ENCODE results near the gene PLXNA4.
"Not testable (repeated sequence)": the region's sequence is repeated elsewhere in the genome, so short reads cannot be mapped to it uniquely, and the experiment has no call there.

Gene PLXNA4, protein sequence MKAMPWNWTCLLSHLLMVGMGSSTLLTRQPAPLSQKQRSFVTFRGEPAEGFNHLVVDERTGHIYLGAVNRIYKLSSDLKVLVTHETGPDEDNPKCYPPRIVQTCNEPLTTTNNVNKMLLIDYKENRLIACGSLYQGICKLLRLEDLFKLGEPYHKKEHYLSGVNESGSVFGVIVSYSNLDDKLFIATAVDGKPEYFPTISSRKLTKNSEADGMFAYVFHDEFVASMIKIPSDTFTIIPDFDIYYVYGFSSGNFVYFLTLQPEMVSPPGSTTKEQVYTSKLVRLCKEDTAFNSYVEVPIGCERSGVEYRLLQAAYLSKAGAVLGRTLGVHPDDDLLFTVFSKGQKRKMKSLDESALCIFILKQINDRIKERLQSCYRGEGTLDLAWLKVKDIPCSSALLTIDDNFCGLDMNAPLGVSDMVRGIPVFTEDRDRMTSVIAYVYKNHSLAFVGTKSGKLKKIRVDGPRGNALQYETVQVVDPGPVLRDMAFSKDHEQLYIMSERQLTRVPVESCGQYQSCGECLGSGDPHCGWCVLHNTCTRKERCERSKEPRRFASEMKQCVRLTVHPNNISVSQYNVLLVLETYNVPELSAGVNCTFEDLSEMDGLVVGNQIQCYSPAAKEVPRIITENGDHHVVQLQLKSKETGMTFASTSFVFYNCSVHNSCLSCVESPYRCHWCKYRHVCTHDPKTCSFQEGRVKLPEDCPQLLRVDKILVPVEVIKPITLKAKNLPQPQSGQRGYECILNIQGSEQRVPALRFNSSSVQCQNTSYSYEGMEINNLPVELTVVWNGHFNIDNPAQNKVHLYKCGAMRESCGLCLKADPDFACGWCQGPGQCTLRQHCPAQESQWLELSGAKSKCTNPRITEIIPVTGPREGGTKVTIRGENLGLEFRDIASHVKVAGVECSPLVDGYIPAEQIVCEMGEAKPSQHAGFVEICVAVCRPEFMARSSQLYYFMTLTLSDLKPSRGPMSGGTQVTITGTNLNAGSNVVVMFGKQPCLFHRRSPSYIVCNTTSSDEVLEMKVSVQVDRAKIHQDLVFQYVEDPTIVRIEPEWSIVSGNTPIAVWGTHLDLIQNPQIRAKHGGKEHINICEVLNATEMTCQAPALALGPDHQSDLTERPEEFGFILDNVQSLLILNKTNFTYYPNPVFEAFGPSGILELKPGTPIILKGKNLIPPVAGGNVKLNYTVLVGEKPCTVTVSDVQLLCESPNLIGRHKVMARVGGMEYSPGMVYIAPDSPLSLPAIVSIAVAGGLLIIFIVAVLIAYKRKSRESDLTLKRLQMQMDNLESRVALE (N-terminal part only)

DNA sequence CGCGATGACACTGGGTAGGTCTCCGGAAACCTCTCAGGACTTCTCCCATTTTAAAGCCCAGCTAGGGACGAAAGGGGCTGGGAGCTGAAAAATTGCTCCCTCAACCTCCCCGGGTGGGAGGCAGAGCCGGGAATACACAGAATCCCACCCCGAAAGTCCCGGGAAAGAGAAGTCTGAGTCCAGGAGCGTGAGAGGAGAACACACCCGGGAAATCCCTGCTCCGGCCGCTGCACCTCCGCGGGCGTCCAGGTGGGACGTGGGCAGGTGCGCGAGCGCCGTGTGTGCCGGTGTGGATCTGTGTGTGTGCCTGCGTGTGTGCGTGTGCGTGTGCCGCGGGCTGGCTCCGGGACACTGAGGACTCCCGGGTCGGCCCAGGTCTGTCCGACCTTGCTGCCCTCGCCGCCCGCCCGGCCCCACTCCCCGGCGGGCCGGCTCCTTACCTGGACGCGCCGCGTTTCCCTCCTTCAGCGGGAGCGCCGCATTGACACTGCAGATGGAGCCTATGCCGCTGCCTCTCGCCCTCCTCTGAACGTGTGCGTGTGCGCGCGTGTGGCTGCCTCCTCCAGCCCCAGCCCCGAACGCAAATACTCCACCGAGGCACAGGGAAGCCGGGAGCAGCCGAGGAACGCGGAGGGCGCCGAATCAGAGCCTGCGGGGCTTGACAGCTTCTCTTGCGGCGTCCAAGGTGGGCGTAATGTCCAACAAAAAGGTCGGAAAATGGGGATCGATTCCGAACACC lies at the start of gene PLXNA4:
Gene PLXNA4, minus strand, starts transcription at position 489 of the 739 bp plus-strand sequence. CDS start 67,777 bp downstream, outside the sequence.
- no peak for DNase-seq

DNA sequence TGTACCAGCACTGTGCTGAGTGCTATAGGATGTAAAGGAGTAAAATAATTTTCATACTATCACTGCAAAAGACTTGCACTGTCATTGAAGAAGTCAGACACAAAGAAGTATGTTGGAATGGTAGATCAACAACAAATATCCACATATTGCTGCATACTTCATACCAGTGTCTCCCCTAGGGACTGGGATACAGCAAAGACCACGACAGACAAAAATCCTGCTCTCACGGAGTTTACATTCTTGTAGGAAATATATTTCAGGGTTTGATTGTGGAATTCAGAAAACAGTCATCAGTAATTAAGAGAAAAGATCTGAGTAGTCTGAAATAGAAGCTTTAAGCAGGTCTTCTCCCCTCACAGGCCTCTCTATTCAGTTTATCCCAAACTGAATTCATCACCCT lies 49.4 kb upstream of the PLXNA4 start:
- no peak for DNase-seq

DNA sequence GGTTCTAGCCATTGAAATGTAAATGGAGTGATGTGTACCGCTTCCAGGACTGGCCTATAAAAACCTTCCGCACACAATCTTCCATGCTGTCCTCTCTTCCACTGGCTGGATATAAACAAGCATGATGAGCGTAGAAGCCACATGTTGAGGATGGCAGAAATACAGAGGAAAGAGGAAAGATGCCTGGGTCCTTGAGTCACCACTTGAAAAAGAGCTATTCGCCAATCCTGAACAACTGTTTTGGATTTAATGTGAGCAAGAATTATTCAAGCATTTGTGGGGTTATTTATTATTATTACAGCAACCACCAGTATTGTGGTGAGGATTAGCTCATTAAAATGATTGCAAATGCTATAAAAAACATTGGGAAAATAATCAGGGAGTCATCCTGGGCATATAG lies 45.8 kb upstream of the PLXNA4 start:
- no peak for DNase-seq

DNA sequence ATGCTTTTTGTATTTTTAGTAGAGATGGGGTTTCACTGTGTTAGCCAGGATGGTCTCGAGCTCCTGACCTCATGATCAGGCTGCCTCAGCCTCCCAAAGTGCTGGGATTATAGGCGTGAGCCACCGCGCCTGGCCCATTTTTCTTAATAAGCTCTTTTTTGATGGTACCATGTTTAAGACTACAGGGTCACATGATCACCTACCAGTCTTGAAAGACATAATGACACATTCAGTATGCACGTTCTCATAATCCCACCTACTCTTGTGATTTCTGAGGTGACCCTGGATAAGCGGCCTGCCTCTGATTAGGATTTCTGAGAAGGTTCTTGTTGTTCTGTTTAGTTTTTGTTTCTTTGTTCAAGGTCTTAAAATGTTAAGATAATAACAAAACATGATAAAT lies 43.7 kb upstream of the PLXNA4 start:
- DNase-seq: no peak

DNA sequence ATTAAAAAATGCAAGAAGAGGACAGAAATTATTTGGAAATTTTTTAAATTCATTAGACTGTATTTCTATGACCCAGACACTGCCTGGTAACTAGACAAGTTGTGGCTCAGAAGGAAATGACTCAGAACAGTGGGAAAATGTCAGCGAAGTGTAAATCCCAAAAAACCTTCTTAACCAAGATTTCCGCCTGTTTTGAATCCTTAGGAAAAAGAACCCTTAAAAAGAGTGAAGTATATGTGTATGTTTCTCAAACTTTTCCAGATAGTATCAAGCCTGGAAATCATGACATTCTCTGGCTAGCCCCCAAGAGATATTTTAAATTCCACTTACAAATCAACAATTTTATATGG lies 42.7 kb upstream of the PLXNA4 start:
- DNase-seq: no peak

DNA sequence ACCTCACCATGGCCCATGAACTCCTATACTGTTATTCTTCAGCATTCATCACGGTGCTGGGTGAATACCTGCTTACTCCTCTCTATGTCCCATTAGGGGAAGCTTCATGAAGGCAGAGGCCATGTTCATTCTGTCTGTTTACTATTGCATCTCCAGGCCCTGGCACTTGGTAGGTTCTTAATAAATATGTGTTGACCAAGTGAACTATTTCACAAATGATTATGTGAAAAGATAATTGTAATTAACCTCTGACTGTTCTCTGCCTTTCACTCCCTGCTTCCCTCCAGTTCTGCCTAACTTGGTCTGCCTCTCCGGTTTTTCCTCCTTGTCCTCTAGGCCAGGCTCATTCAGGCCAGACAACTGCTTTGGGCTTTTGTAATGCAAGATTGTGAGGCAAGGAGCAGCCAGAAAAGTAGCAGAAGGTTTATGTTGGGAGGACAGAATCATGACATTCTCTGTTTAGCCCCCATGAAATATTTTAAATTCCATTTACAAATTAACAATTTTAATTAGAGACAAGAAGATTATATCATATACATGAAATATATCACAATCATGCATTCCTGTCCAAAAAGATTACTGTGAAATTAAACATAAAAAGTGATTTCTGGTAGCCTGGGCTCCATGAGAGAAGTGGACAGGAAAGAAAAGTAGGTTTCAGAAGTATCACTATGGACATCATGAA lies 42.1 kb upstream of the PLXNA4 start:
- DNase-seq: no peak

DNA sequence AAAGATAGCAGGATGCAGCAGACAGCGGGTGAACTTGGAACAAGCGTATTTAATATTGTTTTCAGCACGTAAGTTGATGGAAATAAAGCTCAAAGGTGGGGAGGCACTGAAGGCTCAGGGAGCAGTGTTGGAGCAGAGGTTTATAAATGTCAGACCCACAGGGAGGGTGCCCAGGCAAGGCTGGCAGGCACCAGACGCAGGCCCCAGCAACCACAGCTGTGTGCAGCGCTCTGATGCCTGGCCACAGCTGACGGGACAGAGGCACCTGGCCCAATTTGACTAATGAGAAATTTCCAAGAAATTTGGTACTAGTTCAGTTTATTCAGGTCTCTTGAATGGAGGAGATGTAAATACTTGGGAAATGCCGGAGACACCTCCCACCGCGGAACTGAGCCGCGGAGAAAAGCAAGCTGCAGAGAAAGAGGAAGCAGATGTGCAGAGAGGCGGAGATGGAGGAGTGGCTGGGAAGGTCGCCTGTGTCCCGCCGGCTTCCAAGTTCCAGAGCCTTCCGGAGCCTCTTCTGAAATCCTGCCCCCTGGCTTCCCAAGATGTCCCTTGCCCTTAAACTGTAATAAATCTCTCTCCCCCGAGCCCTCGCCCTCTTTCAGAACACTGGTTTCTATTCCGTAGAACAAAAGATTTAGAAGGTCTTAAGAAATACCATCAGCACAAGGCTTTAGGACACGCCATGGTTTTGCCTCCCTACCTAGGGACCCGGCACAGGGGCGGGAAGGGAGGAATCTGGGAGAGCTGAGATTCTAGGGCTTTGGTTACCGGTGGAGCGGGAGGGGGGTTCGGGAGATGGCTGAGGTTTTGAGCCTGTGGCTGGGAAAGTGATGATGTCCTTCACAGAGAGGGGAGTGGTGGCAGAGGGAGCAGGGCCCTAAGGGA lies 38.4 kb upstream of the PLXNA4 start:
- no peak for DNase-seq

DNA sequence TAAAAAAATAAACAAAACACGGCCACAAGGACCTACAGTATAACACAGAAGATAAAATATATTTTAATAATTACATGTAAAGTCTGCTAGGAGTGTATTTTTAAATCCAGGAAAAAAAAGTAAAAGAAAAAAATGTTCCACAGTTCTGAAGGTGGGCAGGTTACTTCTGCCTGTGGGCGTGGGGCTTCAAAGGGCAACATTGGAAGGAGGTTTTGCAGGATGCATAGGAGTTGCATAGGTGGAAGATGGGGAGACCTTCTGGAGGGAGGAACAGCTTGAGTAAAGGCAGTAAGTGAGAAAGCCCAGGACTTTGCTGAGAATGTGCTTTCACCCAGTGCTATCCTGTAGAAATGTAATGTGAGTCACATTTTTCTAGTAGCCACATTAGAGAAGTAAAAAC lies 37.5 kb upstream of the PLXNA4 start:
- no peak for DNase-seq

DNA sequence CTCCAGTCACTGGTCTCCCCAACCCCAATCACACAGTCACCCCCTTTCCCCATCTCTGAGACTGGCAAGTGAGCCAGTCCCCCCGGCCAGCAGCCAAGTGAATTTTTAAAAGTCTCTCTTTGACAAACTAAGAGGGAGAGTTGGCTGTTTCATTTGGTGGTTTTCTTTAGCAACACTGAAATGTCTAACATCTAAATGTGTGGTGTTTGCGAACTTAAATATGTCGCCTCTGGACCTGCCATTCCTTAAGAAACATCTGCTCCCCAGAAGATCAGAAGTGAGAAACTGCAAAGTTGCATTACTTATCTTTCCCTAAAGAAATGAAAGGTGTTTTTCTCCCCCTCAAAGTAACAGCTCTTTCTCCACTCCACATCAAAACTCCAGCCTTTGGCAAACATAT lies 34.7 kb upstream of the PLXNA4 start:
- DNase-seq: no peak

DNA sequence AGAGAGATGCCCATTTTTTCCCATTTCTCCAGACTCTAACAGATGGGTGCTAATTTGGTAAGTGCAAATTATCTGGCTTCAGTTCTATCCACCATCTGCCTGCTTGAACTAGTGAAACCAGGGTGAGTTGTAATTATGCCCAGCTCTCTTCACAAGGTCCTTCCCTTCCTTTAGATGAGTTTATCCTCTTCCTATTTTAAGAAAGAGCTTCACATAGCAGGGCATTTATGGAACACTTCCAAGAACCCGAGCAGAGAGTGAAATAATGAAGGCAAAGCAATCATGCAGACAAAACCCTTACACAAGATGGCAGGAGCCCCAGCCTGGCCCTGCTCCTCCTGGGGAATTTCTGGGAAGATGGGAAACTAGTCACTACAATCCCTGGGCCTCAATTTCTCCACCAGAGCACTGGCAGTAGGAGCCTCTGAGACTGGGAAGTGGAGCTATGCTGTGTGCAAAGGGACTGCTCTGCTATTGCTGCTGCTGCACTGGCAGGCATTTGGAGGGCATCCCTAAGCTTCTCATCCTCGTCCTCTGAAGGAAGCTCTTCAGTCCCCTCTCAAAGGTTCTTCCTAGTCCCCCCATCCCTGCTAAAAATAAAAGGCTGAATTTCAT lies 33.7 kb upstream of the PLXNA4 start:
- DNase-seq: no peak

DNA sequence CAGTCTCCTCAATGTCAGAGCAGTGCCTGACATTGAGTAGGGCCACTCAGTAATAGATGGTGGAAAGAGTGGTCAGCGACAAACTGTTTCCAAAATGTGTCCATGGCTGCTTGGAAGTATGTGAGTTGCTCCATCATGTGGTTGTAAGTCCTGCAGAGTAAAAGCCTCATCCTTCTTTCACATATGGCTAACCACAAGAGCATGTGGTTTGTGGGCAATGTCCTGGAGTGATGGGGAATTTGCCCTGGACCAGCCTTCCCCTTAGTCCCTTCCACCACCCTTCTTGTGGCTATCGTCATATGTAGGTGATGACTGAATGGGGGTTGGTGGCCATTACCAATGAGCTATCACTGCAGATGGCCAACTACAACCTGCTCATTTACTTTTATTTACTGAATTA lies 33.0 kb upstream of the PLXNA4 start:
- DNase-seq: no peak

DNA sequence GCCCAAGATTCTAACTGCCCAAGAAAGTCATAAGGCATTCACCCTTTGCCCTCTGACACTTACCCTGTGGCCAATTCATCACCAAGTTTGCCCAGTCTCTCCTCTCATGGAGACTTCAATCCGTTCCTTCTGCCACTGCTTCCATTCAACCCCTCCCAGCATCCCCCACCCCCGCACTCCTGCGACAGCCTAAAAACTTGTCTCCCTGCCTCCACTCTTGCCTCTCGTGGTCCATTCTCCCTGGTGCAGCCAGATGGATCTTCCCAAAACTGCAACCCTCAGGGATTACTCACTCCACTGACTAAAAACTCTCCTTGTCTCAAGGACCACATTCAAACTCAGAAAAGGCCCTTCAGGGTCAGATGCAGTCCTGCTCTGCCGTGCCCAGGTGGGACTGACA lies 32.3 kb upstream of the PLXNA4 start:
- DNase-seq: no peak

DNA sequence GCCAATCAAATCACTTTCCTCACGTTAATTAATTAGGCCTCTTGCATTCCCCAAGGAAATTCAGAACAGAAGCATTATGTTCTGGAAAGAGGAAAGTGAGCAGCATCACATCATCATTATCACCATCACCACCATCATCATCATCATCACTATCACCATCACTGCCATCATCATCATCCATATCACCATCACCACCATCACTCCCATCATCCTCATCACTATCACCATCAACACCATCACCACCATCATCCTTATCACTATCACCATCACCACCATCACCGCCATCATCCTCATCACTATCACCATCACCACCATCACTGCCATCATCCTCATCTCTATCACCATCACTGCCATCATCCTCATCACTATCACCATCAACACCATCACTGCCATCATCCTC lies 31.4 kb upstream of the PLXNA4 start:
- DNase-seq: no peak

DNA sequence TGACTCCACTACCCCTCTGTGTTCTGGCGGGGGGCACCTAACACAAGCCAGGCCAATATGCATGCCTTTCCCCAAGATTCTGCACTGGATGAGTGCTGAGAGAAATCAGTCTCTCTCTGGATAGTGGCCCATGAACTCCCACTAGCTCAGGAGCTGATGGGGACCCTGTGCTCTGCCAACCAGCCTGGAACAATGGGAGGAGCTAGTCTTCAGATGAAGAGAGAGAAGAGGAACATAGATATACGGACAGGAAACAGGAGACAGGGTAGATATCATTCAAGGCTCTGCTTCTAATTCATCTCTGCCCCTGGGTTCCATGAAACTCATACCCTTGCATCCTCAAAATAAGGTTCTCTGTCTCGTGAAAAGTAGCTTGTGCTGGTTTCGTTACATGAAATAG lies 27.9 kb upstream of the PLXNA4 start:
- DNase-seq: no peak

DNA sequence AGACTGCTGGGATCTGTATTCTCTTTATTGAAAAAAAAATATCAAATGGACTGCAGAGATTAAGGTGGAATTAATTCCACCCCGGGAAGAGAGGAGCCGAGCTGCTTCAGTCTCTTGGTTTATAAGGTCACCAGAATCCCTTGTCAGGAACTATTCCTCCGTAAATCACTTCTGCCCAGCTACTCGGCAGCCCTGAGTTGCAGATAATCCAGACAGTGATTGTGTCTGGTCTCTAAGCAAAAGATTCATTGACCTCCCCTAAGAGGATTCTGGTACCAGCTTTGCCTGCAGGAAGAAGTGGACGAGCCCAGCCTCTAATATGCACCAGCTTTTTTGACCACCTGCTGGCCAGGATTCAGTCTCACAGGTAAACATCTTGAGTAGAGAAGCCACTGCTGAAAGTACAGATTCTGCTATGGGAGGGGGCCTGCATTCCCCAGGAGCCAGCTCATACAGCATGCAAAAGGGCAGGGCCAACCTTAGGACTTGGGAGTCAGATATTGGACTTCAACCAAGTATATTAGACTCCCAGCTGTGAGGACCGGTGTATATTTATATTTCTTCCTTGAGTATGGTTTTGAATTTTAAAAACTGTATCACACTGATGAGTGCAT lies 27.1 kb upstream of the PLXNA4 start:
- DNase-seq: no peak

DNA sequence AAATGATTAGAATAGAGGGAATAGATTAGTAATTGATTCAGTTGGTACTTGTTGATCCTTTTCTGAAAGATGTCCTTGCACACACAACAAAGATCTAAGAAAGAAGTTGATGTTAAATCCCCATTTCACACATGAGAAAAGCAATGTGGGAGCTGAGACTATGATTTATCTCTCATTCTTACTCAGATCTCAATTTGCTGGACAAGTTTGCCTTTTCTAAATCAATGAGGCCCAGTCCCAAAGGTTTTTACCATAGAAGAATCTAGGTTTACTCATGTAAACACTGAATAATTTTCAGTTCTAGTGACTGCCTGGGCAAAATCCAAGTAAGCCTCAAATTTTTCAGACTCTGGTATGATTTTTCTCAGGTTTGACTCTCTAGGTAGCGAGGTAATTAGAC lies 25.5 kb upstream of the PLXNA4 start:
- no peak for DNase-seq

DNA sequence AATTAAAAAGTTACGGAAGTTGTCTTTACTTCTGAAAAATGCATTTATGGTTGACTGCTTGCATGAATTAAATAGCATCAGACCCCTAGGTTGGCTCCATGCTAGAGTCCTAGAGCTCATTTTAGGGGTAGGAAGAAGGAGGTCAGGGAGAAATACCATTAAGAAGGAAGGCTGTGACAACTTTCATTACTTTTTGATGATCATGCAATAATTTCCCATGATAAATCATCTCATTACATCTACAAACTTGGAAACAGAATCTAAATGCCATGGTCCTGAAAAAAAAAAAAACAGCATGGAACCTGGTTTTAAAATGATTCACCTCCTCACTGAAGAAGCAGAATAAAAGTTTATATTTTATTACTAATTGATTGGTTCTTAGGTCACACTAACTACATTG lies 20.3 kb upstream of the PLXNA4 start:
- no peak for DNase-seq

DNA sequence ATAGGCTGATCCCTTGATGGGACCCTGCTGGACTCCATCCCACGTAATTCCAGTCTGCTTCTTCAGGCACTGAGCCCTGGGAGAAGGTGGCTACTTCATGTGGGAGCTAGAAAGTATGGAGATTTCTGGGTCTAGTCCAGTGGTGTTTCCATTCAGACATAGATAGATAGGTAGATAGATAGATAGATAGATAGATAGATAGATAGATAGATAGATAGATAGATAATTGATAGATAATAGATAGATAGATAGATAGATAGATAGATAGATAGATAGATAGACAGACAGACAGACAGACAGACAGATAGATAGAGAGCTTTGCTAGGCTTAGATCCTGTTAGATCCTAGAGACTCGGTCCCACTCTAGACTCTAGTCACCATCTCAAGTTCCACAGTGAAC lies 18.5 kb upstream of the PLXNA4 start:
- not testable (repeated sequence) for DNase-seq

DNA sequence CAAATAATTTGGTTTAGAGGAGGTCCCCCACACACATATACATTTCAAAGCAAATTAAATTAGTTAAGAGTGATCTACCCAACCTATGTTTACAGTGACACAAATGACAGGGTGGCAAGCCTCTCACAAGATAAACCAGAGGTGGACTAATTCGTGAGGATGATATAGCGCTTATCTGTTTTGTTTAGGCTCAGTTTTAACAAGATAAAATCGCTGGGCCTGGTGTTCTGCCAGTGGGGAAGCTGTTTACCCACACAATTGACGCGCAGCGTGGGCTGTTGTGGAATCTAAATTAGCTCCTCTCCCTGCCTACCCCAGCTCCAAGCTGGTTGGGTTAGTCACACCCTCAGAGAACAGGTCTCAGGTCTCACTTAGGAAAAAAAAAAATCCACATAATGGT lies 16.7 kb upstream of the PLXNA4 start:
- DNase-seq: no peak

Data from activated CD4-positive, alpha-beta T cell treated with anti-CD3 and anti-CD28 coated beads for 1 hour (primary cell).